ENCODE data around the gene MAP3K14. TPM values are rescaled to one million over a fixed set of nuclear protein-coding genes. Genes with fewer than 3 reads are reported as not detected.
"Not testable (repeated sequence)": the region's sequence is repeated elsewhere in the genome, so short reads cannot be mapped to it uniquely, and the experiment has no call there.

MAP3K14 gene
- 24.8 and 35.5 TPM in 2 replicates for total RNA-seq (2014; rRNA removed; shearing (Covaris generic))

GRCh38 chr17:45316434-45317110 is at the start of gene MAP3K14:
Gene MAP3K14 (minus strand): TSS chr17:45317020. CDS start chr17:45290745, 26,275 bp downstream.
- DNase-seq (ENCODE audit: low spot score): no peak

DNA sequence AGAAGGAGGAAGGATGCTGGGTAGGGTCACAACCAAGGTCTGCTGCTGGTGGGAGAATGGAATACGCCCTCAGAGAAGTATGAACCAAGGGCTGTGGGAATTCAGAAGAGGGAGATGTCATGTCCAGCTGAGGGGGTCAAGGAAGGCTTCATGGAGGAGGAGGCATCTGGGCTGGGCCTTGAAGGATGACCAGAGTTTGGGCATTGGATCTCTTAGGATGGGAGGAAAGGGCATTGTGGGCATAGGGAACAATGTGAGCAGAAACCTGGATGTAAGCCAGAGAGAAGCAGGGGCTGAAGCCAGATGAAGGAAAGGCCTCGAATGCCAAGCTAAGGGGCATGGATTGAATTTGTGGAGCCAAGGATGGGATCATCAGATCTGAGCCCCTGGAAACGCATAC is 49.2 kb upstream of the MAP3K14 start:
- DNase-seq (ENCODE audit: low spot score): no peak

DNA sequence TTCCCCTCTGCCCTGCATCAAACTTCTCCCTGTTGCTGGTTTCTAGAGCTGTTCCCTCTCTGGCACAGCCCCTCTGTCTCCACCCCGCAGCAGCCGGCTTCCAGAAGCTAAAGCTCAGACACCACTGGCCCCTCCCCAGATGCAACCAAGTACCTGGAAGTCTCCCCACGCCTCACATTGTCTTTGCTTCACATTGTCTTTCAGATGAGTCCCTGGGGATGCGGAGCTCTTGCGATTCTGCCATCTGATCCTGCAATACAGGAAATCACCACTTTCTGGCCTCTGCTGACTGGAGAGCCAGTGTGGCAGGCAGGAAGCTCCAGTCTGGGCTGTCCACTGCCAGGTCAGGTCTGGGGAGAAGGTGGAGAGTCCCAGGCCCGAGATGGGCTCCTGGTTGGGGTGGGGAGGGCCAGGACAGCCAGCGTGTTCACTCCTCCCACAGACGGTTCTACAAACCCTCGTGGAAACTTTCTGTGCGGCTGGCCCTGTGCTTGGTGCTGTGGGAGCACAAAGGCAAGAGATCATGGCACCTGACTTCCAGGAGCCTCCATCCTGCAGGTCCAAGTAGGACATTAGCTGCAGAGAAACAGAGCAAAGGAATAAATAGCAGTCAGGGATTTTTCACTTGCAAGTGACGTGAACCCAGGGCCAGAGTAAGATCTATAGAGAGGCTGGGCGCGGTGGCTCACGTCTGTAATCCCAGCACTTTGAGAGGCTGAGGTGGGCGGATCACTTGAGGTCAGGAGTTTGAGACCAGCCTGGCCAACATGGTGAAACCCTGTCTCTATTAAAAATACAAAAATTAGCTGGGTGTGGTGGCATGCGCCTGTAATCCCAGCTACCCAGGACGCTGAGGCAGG is 47.9 kb upstream of the MAP3K14 start:
- no peak for DNase-seq (ENCODE audit: low spot score)

DNA sequence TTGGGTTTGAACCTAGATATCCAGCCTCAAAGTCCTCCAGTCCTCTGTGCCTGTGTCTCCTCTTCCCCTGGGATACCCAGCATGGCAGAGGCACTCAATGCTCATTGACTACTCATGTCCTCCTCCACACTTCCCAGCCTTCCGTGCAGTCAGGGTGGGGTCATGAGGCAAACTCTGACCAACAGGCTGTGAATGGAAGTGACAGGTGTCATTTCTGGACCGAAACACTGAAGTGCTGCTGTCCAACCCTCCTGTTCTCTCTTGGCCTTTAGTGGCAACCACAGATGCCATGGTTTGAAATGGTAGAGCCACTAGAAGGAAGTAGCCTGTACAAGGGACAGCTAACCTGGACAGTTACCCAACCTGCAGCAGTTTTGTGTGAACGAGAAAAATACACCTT is 46.7 kb upstream of the MAP3K14 start:
- DNase-seq (ENCODE audit: low spot score): no peak

DNA sequence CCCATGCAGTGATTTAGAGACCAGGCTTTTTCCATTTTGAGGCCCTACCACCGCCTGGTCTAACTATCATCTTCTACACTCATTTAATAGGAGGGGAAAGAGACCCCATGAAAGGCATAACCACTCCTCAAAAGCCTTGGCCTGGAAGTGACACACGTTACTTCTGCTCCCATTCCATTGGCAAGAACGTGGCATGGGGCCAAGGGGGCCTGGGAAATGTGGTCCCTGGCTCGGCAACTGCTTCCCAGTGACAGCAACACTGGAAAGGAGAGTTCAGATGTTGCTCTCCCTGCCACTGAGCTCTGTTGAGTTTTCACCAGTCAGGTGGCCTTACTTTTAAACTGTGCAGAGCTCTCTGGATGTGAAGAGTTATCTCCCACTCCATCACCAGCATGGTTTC is 45.2 kb upstream of the MAP3K14 start:
- no peak for DNase-seq (ENCODE audit: low spot score)

- no peak for DNase-seq (ENCODE audit: low spot score)
Measured at GRCh38 chr17:45361451-45361850, 44.6 kb upstream of the MAP3K14 start.

DNA sequence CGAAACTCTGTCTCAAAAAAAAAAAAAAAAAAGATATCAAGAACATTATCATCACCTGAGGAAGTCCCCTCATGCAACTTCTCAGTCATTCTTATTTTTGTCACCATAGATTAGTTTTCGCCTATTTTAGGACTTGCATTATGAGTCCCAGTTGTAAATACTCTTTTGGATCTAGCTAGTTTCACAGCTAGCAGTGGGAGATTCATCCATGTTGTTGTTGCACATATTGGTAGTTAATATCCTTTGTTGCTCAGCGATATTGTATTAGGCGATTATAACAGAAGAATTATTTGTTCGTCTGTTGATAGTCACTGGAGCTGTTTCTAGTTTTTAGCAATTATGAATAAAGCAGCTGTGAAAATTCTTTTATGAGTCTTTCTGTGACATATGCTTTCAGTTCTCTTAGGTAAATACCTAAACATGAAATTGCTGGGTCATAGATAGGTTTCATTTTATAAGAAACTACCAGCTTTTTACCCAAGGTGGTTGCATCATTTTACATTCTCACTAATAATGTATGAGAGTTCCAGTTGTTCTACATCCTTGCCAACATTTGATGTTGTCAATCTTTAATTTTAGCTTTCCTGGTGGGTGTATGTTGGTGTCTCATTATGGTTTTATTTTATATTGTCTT is 40.7 kb upstream of the MAP3K14 start:
- DNase-seq (ENCODE audit: low spot score): no peak

DNA sequence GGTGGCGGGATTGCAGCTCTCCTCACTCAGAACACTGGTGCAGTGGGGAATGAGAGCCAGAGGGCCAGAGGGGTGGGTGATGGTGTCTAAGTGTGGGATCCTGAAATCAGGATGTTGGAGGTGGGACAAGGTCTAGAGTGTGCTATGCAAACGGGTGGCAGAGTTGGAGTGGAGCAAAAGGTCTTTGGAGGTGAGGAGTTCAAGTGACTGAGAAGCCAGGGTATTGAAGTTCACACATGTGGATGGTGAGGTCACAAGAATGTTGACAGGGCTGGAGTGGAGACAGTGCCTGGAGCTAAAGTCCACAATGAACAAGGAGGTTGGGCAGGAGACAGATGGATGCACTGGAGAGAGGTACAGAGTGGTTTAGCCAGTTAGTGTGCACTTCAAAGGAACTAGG is 38.3 kb upstream of the MAP3K14 start:
- no peak for DNase-seq (ENCODE audit: low spot score)

DNA sequence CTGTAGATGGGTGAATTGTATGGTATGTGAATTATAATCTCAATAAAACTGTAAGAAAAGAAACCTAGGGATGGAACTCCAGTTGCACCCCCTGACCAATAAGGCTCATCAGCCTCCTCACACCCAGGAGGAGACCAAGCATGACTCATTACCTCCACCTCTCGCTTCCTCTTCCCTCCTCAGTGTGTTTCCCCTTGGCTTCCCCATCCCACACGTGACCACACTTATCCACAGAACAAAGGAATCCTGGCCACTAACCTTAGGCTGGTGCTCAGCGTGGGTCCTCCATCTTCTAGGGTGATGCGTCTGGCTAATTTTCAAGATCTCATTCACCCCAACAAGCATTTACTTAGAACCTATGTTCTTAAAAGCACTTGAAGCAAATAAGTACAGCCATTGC is 36.2 kb upstream of the MAP3K14 start:
- peak; percentile 61 for DNase-seq (ENCODE audit: low spot score)

DNA sequence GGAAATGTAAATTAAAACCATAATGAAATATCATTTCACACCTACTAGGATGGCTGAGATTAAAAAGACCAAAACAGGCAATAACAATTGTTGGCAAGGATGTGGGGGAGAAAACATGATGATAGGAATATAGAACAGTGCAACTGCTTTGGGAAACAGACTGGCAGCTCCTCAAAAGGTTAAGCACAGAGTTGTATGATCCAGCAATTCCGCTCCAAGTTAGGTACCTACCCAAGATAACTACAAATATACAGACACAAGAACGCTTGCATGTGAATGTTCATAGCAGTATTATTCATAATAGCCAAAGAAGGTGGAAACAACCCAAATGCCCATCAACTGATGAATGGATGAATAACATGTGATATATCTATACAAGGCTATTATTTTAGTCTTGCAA is 35.0 kb upstream of the MAP3K14 start:
- DNase-seq (ENCODE audit: low spot score): no peak

GRCh38 chr17:45347444-45347843 is 30.6 kb upstream of the MAP3K14 start:
- no peak for DNase-seq (ENCODE audit: low spot score)

DNA sequence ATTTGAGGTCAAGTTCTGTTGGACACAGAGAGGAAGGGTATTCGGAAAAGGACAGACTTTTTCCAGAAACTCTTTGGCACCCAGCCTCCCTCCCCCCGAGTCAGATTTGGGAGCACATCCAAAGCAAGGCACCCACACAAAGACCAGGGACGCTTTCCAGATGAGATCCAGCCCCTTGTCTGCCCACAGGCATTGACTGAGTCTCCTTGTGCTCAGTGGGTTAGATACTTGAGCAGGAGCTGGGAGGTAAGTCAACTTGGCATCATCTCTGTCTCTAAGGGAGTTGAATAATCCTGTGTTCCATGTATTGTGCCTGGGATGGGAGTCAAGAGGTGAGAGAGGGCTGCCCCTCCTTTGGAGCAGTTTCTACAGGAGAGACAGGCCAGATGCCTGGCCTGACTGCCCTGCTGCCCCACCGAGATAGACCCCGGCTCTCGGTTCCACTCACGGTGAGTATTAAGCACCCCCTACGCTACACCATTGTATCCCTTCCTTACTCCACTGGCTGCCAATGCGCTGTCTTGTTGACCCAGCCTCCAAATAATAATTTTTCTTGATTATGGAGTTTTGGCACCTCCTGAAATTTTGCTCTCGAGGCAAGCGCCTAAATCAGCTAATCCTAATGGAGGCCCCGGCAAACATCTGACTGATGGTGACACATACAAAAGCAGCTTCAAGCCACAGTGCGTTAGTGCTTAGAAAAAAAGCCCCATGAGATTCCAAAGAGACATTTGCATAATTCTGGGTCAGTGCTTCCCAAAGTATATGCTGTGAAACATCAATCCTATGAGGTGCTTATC is 29.6 kb upstream of the MAP3K14 start:
- DNase-seq (ENCODE audit: low spot score): no peak

- DNase-seq (ENCODE audit: low spot score): peak; percentile 85
Measured at GRCh38 chr17:45345554-45346215, 28.9 kb upstream of the MAP3K14 start.

- no peak for DNase-seq (ENCODE audit: low spot score)
Measured at GRCh38 chr17:45345246-45345553, 28.4 kb upstream of the MAP3K14 start.

DNA sequence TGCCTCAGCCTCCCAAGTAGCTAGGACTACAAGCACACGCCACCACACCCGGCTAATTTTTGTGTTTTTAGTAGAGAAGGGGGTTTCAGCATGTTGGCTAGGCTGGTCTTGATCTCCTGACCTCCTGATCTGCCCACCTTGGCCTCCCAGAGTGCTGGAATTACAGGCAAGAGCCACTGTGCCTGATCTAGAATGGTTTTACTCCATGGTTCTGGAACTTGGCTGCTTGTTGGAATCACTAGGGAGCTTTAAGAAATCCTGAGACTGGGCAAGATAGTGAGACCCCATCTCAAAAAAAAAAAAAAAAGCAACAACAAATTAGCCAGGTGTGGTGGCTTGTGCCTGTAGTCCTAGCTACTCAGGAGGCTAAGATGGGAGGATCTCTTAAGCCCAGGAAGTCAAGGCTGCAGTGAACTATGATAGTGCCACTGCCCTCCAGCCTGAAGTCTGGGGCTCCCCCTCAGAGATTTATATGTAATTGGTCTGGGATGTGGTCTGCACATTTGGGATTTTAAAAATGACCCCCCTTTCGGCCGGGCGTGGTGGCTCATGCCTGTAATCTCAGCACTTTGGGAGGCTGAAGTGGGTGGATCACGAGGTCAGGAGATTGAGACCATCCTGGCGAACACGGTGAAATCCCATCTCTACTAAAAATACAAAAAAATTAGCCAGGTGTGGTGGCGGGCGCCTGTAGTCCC is 27.3 kb upstream of the MAP3K14 start:
- not testable (repeated sequence) for DNase-seq (ENCODE audit: low spot score)

DNA sequence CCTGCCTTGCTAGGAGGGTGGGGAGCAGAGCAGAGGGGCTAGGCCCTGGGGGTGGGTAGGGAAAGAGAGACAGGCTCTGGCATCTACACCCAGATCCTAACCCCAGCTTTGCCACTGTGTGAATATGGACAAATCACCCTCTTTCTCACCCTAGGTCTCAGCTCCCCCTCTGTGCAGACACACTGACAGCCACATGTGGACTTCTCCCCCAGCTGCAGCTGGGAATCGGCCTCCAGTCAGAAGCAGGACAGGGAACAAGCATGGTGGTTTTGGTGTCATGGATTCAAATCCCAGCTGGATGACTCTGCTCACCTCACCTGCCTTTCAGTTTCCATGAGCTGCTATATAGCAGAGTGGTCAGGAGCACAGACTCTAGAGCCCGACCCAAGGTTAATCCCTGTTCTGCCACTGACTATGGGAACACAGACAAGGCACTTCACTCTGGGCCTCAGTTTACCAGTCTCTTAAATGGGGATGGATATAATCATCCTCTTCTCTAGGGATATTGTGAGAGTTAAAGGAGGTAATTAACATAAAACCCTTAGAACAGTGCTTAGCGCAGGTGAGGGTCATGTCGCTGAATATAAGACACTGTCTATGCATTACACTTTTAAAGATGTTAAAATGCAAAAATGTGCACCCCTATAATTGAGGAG is 26.2 kb upstream of the MAP3K14 start:
- DNase-seq (ENCODE audit: low spot score): no peak

DNA sequence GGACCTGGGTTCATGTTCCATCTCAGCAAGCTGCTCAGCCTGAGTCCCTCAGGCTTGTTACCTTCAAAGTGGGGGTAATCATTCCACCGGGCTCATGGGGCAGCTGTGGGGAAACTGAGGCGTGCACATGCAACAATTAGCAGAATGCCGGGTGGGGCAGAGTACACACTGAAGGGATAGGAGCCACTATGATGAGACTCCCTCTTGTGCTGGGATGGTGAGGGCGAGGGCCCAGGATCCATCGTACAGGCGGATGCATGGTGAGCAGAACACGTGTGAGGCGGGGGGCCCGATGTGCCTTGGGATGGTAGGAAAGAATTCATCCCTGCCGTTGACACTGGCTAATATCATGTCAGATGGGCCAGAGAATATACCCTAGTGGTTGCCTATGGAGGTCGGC is 25.5 kb upstream of the MAP3K14 start:
- DNase-seq (ENCODE audit: low spot score): no peak

DNA sequence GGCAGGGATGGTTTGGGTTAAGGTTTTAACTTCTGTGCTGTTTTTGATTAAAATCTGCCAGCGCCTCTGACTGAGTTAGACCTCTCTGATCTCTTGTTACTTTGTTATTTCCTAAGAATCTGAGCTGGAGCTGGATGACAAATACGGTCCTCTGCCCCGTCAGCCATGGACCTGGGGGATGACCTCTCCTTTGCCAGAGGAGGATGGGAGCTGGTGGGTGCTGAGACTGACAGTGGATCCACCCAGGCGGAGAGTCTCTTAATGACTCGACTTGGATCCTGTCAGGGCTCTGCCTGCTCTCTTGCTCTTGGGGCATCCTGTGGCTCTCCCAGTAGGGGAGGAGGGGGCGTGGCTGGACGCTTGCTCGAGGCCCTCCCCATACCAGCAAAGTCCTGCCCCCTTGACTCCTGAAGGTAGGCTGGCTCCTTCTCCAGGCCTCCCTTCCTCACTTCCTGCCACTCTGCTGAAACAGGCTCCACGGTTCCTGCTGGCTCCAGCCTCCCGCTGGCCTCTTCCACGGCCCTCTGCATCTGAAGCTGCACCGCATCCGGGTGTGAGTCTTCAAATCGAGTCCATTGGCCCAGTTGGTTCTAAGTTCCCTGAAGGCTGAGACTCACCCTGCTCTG is 24.8 kb upstream of the MAP3K14 start:
- peak; percentile 98 for DNase-seq (ENCODE audit: low spot score)

GRCh38 chr17:45339646-45340605 is 23.1 kb upstream of the MAP3K14 start:
- no peak for DNase-seq (ENCODE audit: low spot score)

Measured in A172 (cell line).